Spleen (tissue), 11 donors: ENCODE data around the gene MYO5A. TPM values are rescaled to one million over a fixed set of nuclear protein-coding genes. Genes with fewer than 3 reads are reported as not detected.

ENCODE experiments used
- DNase-seq: peaks from one replicate; pipeline ENCODE4 v3.0.0-alpha.2; 2020
- H3K27ac ChIP-seq, 8 donors: fragments of 200-600 bp; sonication (generic) in 7 of 8; 1 replicate in 4 of 8; 2 replicates in 4 of 8; pipeline versions ENCODE4 v1.5.0 to v1.8.0; 2016 to 2021; ENCODE audit warnings: inconsistent platforms in 4 of 8, mild to moderate bottlenecking in 4 of 8, moderate library complexity in 1 of 8
- H3K27me3 ChIP-seq, 7 donors: fragments of 200-600 bp; sonication (generic) in 6 of 7; replicated peaks in 1 of 7; 1 replicate in 4 of 7; 2 replicates in 3 of 7; pipeline versions ENCODE4 v1.5.0 to v1.8.0; 2016 to 2021; ENCODE audit warnings: inconsistent platforms in 3 of 7, mild to moderate bottlenecking in 1 of 7
- H3K36me3 ChIP-seq, 6 donors: fragments of 200-600 bp; sonication (generic) in 5 of 6; 1 replicate in 4 of 6; 2 replicates in 2 of 6; pipeline versions ENCODE4 v1.5.0 to v1.8.0; 2016 to 2021; ENCODE audit warnings: inconsistent platforms in 2 of 6
- H3K4me1 ChIP-seq, 6 donors: fragments of 200-600 bp; sonication (generic) in 5 of 6; 1 replicate in 3 of 6; 2 replicates in 3 of 6; pipeline versions ENCODE4 v1.5.0 to v1.8.0; 2016 to 2021; ENCODE audit warnings: inconsistent platforms in 3 of 6
- H3K4me3 ChIP-seq, 8 donors: fragments of 200-600 bp; sonication (generic) in 7 of 8; 1 replicate in 4 of 8; 2 replicates in 4 of 8; pipeline versions ENCODE4 v1.5.0 to v1.8.0; 2016 to 2021; ENCODE audit warnings: inconsistent platforms in 4 of 8, mild to moderate bottlenecking in 4 of 8, moderate library complexity in 2 of 8
- H3K9me3 ChIP-seq, 8 donors: fragments of 200-600 bp; sonication (generic) in 7 of 8; 1 replicate in 4 of 8; 2 replicates in 4 of 8; pipeline versions ENCODE4 v1.5.0 to v1.8.0; 2016 to 2021; ENCODE audit warnings: inconsistent platforms in 4 of 8
- POLR2A ChIP-seq, 3 donors: fragments of 450-650 bp; IDR thresholded peaks; one replicate each; pipeline ENCODE4 v1.5.1; 2017; ENCODE audit warnings: antibody characterized with exemption in 3 of 3, mild to moderate bottlenecking in 1 of 3
- POLR2AphosphoS5 ChIP-seq, 3 donors: sonication (generic); formaldehyde crosslinking; IDR thresholded peaks; one replicate each; pipeline ENCODE4 v1.5.1; 2017; ENCODE audit warnings: antibody characterized with exemption in 3 of 3
- WGBS, 5 donors: extraction: QIAGEN DNeasy Blood & Tissue Kit in 3 of 5; methylation state at CpG; one replicate each; pipeline versions ENCODE4 v1.1.5 to v1.1.7; 2013 to 2018; 5-methylcytosine and 5-hydroxymethylcytosine counted together
- intact Hi-C: fragments of 100-400 bp; cut with DNase I; formaldehyde crosslinking; loops from one replicate; pipeline ENCODE4 v1.15.0; 2023; ENCODE audit warnings: low total_unique reads
- polyA plus RNA-seq, 3 donors: library from polyadenylated mRNA; stranded (reverse); fragments of 200-250 nt; gene quantifications; one replicate each; pipeline ENCODE4 v1.2.1, GENCODE V29; 2013
- total RNA-seq, 7 donors: library from RNA; depleted of rRNA in 3 of 7; stranded (reverse); fragments of >200 nt in 3 of 7; fragmentation: NEBNext Ultra II Directional in 4 of 7; extraction: Animal tissue kit (Norgen Biotek cat#: 25700) in 4 of 7; gene quantifications; one replicate each; pipeline versions ENCODE4 v1.1.0 to v1.2.1, GENCODE V29; 2016 to 2021
- TF ChIP-seq, protein P1 (sequence below), 11 experiments: fragments of 200-600 bp in 7 of 11; fragments of 450-650 bp in 4 of 11; sonication (generic) in 4 of 11; IDR thresholded peaks in 8 of 11; conservative IDR thresholded peaks in 3 of 11; 1 replicate in 7 of 11; 2 replicates in 4 of 11; pipeline versions ENCODE4 v1.4.0 to v1.8.0; 2016 to 2021; ENCODE audit warnings: antibody characterized with exemption in 11 of 11, inconsistent platforms in 4 of 11, mild to moderate bottlenecking in 1 of 11
- donor health status: healthy with polysubstance abuse.
- donor health status: DM: no; HTN: no; CAD: no; lungs with moderate emphysema.
- donor health status: DM: no; HTN: no; CAD: no.
- donor health status: Bipolar disorder and iron deficiency.
- donor health status: healthy.
- donor health status: DM: no; HTN: no; CAD: no.
- donor health status: DM: yes; HTN: yes; CAD: no.

MYO5A gene
- total and polyA plus RNA-seq, 10 donors, result 4.7 to 48.3 (median 35.4) TPM

DNA sequence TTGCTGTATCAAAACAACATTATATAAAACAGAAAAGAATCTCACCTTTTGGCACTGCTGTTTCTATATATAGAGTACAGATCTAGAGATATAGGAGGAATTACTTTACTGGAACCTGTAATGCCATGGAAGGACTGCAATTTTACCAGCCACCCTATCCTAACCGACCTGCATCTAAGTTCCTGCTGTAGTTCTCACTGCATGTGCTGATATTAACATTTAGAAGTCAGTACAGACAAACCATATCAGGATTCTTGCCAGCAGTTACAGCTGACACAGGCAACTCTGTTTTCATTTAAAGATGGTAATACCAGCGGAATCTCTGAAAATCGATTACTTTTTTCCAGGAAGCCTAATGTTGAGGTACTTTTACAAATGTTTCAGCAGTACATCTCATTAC, 159.7 kb downstream of the MYO5A start:
- Histone ChIP-seq H3K36me3 (peaks cover 0 to 100% (median 48%) of the 10 kb centered on the region in 6 donors), H3K27me3 (no peaks in the 10 kb centered on the region), H3K9me3 (no peaks in the 10 kb centered on the region), H3K4me3 (no peak overlapping the region), H3K27ac (no peak overlapping the region), H3K4me1 (peaks cover 0 to 11% (median 2%) of the 10 kb centered on the region in 6 donors)
- 90 to 97% (median 95%) methylated on average over 3 of the region's 3 CpGs for WGBS, 5 donors
- TF ChIP-seq, protein P1, sequence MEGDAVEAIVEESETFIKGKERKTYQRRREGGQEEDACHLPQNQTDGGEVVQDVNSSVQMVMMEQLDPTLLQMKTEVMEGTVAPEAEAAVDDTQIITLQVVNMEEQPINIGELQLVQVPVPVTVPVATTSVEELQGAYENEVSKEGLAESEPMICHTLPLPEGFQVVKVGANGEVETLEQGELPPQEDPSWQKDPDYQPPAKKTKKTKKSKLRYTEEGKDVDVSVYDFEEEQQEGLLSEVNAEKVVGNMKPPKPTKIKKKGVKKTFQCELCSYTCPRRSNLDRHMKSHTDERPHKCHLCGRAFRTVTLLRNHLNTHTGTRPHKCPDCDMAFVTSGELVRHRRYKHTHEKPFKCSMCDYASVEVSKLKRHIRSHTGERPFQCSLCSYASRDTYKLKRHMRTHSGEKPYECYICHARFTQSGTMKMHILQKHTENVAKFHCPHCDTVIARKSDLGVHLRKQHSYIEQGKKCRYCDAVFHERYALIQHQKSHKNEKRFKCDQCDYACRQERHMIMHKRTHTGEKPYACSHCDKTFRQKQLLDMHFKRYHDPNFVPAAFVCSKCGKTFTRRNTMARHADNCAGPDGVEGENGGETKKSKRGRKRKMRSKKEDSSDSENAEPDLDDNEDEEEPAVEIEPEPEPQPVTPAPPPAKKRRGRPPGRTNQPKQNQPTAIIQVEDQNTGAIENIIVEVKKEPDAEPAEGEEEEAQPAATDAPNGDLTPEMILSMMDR (IDR thresholded peaks at IDR 0.05 in 8 of 11, conservative IDR thresholded peaks at IDR 0.05 in 3 of 11), result no peak
- TF ChIP-seq POLR2AphosphoS5 (IDR thresholded peaks at IDR 0.05) (no peak), POLR2A (IDR thresholded peaks at IDR 0.05) (no peak)
- intact Hi-C loops, result no loop called here
- no peak for DNase-seq

DNA sequence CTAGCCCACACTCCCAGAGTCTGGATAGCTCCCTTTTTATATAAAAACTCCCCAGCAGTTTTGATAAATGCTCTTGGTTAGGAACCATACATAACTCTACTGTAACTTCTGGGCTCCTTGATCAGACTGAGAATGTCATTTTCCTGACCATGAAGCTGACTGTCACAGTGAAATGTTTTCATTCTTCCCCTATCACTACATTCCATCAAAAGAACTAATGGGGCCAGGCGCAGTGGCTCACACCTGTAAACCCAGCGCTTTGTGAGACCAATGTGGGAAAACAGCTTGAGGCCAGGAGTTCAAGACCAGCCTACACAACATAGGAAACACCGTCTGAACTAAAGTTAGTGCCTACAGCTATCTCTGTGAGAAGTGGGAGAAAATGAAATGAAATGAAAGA, 160.3 kb downstream of the MYO5A start:
- DNase-seq, result no peak
- H3K9me3 ChIP-seq, result no peaks in the 10 kb centered on the region
- H3K27ac ChIP-seq, result no peak overlapping the region
- no peaks in the 10 kb centered on the region for H3K27me3 ChIP-seq
- 91 to 95% (median 94%) methylated on average over 3 of the region's 3 CpGs for WGBS, 5 donors
- peaks cover 0 to 11% (median 2%) of the 10 kb centered on the region in 6 donors for H3K4me1 ChIP-seq
- no peak overlapping the region for H3K4me3 ChIP-seq
- intact Hi-C loops, result no loop called here
- TF ChIP-seq, protein P1 (IDR thresholded peaks at IDR 0.05 in 8 of 11, conservative IDR thresholded peaks at IDR 0.05 in 3 of 11), result no peak
- TF ChIP-seq POLR2AphosphoS5 (IDR thresholded peaks at IDR 0.05) (no peak), POLR2A (IDR thresholded peaks at IDR 0.05) (no peak)
- H3K36me3 ChIP-seq, result peaks cover 0 to 100% (median 47%) of the 10 kb centered on the region in 6 donors

DNA sequence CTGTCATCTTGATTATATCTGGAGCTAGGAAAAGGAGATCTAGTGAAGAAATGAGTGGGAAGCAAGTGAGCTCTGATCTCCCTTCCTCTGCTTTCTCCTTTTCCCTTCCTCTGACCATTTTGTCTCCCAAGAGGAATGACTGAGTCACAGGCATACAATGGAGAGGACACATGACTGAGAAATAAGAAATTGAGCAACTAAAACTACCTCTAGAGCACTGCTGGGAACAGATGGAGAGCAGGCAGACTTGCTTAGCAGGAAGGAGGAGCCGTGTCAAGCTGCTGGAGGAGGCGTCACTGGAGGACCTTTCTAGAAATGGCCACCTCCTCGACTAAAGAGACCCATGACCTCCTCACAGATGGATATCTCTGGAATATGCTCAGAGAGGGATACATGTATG, 166.2 kb downstream of the MYO5A start:
- intact Hi-C loops, result no loop called here

DNA sequence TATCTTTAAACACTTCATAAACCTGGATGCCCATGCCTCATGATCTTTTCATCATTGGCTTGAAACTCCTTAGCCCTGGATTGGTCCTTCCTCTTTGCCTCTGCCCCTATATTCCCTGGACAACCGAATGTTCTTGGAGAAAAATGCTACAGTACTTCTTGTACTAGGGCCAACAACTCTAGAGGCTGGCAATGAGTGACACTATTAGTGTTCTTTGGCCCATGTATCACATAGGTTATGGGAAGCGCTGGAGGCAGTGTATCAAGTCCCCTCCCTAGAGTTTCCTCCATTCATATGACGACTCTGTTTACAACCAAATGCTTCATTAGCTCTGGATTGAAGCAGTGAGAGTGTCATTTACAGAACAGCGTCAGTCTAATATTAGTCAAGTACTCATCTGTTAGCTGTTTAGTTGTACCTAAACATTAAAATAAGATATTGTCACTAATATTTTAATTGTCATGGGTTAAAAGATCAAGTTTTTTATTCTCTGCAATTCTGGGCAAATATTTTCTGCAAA, 166.6 kb downstream of the MYO5A start:
- no peak for TF ChIP-seq POLR2A (IDR thresholded peaks at IDR 0.05)
- no peak for TF ChIP-seq POLR2AphosphoS5 (IDR thresholded peaks at IDR 0.05)
- TF ChIP-seq, protein P1 (IDR thresholded peaks at IDR 0.05 in 8 of 11, conservative IDR thresholded peaks at IDR 0.05 in 3 of 11), result no peak
- intact Hi-C loops, result no loop called here
- Histone ChIP-seq H3K27me3 (no peaks in the 10 kb centered on the region), H3K9me3 (no peaks in the 10 kb centered on the region), H3K27ac (no peak overlapping the region), H3K36me3 (peaks cover 0 to 99% (median 46%) of the 10 kb centered on the region in 6 donors), H3K4me1 (no peaks in the 10 kb centered on the region), H3K4me3 (no peak overlapping the region)
- no peak for DNase-seq
- WGBS, 5 donors, result 91 to 97% (median 95%) methylated on average over 4 of the region's 4 CpGs

More for the DNA sequence above, 166.2 kb downstream of the MYO5A start:
- Histone ChIP-seq H3K36me3 (peaks cover 0 to 100% (median 46%) of the 10 kb centered on the region in 6 donors), H3K4me1 (no peaks in the 10 kb centered on the region), H3K9me3 (no peaks in the 10 kb centered on the region), H3K27ac (no peak overlapping the region), H3K27me3 (no peaks in the 10 kb centered on the region), H3K4me3 (no peak overlapping the region)
- TF ChIP-seq POLR2AphosphoS5 (IDR thresholded peaks at IDR 0.05) (no peak), POLR2A (IDR thresholded peaks at IDR 0.05) (no peak)
- TF ChIP-seq, protein P1 (IDR thresholded peaks at IDR 0.05 in 8 of 11, conservative IDR thresholded peaks at IDR 0.05 in 3 of 11), result no peak
- DNase-seq, result no peak
- WGBS, 5 donors, result 73 to 93% (median 84%) methylated on average over 3 of the region's 3 CpGs
